T-helper 22 cell (primary cell): ENCODE measurements around the gene NOSIP.

Experiments
- DNase-seq: peaks from one replicate; pipeline ENCODE4 v3.0.0-alpha.2; 2020; ENCODE audit warnings: low read depth

Gene NOSIP

DNA sequence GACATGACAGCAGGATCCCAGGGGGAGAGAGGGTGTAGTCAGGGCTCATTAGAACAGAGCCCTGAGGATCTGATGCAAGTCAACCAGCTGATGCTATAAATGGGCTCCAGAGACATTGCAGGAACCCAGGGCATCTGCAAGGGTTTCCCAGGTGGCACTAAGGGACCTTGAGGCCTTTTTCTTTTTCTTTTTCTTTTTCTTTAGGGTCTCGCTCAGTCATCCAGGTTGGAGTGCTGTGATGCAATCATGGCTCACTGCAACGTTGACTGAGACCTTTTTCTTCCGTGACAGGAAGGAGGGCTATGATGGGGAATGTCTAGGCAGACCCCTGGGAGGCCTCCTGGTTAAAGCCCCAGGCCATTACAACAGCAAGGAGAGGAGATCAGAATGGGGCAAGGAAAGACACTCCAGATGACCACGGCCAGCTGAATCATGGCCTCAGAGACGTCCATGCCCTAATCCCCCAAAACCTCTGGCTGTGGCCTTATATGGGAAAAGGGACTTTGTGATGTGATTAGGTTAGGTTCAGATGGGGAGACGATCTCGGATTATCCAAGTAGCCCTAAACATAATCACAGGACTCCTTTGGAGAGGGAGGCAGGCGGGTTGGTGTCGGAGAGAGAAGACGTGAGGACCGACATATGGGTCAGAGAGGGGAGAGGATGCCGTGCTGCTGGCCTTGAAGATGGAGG lies 72.4 kb downstream of the NOSIP start:
- DNase-seq = no peak

DNA sequence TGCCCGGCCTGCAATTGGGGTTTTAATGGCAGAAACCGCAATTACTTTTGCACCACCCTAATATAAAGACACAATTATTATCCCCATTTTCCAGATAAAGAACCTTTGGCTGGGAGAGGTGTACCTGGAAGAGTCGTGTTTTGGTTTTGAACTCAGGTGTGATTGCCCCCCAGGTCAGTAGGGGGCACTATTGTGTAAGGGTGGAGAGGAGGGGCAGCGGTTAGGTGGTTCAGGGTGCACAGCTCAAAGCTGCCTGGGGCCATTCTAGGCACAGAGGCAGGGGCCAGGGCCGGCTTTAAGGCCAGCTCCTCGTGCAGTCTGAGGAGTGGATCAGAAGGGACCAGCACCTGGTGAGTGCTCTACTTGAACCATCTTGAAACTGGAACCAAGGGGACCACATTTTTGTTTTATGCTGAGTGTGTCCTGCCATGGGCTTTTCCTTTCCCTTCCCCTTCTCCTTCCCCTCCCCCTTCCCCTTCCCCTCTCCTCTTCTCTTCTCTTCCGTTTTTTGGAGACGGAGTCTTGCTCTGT lies 73.7 kb downstream of the NOSIP start:
- DNase-seq = peak; percentile 51
